ENCODE data around the gene SESN1.
A peak's percentile ranks its signal among the peaks of the same experiment; 100 is the strongest.
"Not testable (repeated sequence)": the region's sequence is repeated elsewhere in the genome, so short reads cannot be mapped to it uniquely, and the experiment has no call there.

The SESN1 gene

DNA sequence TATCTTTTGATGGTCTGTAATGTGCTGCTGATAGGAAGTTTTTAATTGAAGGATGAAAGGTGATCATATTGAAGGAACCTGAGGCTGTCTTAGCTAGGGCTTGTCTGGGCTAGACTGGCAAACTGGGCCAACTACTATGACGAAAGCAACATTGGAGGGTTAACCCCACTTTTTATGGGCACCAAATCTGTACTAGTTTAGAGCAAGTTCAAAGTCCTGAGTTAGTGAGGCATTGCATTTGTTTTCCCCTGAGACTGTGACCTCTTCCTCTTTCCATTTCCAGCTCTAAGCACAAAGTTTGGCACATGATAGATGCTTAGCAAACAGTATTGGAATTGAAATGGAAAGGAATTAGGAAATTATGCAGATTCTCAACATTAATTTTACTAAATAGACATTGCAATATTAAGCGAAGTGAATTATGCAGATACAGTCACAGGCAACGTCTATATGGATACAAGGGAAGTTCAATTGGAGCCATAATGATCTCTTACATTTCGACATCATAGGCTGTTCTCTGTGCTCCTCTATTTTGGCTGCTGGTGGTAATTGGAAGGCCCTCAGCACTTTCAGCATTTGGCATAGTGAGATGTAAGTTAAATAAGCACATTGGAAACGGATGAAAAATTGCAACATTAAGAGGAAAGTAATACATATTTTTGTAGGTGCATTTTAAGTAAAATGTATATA is 22.8 kb upstream of the SESN1 start:
- Histone ChIP-seq H3K36me3 (ENCODE audit: insufficient read depth, low read length) (no peaks in the 10 kb centered on the region), H3F3A (ENCODE audit: low read depth) (no peaks in the 10 kb centered on the region), H3K9ac (ENCODE audit: low read depth, low read length, poor library complexity, severe bottlenecking) (peak overlapping the region; percentile 17), H3K4me1 (ENCODE audit: insufficient read depth, low read length, poor library complexity, severe bottlenecking) (peaks cover 44% of the 10 kb centered on the region), H3K4me3 (ENCODE audit: low read length, poor library complexity, severe bottlenecking) (no peak overlapping the region), H4K20me1 (ENCODE audit: insufficient read depth, low read length, poor library complexity, severe bottlenecking) (no peaks in the 10 kb centered on the region), H2AFZ (ENCODE audit: low read length) (no peak overlapping the region), H3K9me3 (ENCODE audit: insufficient read depth, low read depth, low read length) (no peaks in the 10 kb centered on the region), H3K79me2 (ENCODE audit: insufficient read depth, low read length) (peaks cover 80% of the 10 kb centered on the region), H3K4me2 (ENCODE audit: low read depth, low read length, poor library complexity, severe bottlenecking) (peak overlapping the region; percentile 37), H3K27me3 (ENCODE audit: insufficient read depth, low read length, poor library complexity, severe bottlenecking) (no peaks in the 10 kb centered on the region), H3K9me2 (replicated peaks; ENCODE audit: low read depth, low read length) (no peaks in the 10 kb centered on the region)
- TF ChIP-seq, protein P1, sequence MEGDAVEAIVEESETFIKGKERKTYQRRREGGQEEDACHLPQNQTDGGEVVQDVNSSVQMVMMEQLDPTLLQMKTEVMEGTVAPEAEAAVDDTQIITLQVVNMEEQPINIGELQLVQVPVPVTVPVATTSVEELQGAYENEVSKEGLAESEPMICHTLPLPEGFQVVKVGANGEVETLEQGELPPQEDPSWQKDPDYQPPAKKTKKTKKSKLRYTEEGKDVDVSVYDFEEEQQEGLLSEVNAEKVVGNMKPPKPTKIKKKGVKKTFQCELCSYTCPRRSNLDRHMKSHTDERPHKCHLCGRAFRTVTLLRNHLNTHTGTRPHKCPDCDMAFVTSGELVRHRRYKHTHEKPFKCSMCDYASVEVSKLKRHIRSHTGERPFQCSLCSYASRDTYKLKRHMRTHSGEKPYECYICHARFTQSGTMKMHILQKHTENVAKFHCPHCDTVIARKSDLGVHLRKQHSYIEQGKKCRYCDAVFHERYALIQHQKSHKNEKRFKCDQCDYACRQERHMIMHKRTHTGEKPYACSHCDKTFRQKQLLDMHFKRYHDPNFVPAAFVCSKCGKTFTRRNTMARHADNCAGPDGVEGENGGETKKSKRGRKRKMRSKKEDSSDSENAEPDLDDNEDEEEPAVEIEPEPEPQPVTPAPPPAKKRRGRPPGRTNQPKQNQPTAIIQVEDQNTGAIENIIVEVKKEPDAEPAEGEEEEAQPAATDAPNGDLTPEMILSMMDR (conservative IDR thresholded peaks at IDR 0.05; ENCODE audit: low read length), result no peak
- no peak for TF ChIP-seq EZH2phosphoT487 (IDR thresholded peaks at IDR 0.05; ENCODE audit: borderline replicate concordance)

DNA sequence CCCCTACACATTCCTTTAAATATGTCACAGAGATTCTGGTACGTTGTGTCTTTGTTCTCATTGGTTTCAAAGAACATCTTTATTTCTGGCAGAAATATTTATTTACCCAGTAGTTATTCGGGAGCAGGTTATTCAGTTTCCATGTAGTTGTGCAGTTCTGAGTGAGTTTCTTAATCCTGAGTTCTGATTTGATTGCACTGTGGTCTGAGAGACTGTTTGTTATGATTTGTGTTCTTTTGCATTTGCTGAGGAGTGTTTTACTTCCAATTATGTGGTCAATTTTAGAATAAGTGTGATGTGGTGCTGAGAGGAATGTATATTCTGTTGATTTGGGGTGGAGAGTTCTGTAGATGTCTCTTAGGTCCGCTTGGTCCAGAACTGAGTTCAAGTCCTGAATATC is 18.0 kb upstream of the SESN1 start:
- not testable (repeated sequence) for H3K27me3 ChIP-seq (ENCODE audit: insufficient read depth, low read length, poor library complexity, severe bottlenecking); H3K9me2 ChIP-seq (replicated peaks; ENCODE audit: low read depth, low read length); H3K36me3 ChIP-seq (ENCODE audit: insufficient read depth, low read length); H4K20me1 ChIP-seq (ENCODE audit: insufficient read depth, low read length, poor library complexity, severe bottlenecking); H2AFZ ChIP-seq (ENCODE audit: low read length); H3K4me2 ChIP-seq (ENCODE audit: low read depth, low read length, poor library complexity, severe bottlenecking); H3K9me3 ChIP-seq (ENCODE audit: insufficient read depth, low read depth, low read length); H3K9ac ChIP-seq (ENCODE audit: low read depth, low read length, poor library complexity, severe bottlenecking); H3K4me3 ChIP-seq (ENCODE audit: low read length, poor library complexity, severe bottlenecking); H3F3A ChIP-seq (ENCODE audit: low read depth)
- peaks cover 46% of the 10 kb centered on the region for H3K79me2 ChIP-seq (ENCODE audit: insufficient read depth, low read length)
- peaks cover 11% of the 10 kb centered on the region for H3K4me1 ChIP-seq (ENCODE audit: insufficient read depth, low read length, poor library complexity, severe bottlenecking)

DNA sequence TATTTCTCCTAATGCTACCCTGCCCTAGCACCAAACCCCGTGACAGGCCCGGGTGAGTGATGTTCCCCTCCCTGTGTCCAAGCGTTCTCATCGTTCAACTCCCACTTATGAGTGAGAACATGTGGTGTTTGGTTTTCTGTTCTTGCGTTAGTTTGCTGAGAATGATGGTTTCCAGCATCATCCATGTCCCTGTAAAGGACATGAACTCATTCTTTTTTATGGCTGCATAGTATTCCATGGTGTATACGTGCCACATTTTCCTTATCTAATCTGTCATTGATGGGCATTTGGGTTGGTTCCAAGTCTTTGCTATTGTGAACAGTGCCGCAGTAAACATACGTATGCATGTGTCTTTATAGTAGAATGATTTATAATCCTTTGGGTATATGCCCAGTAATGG is 15.0 kb upstream of the SESN1 start:
- H3K4me1 ChIP-seq (ENCODE audit: insufficient read depth, low read length, poor library complexity, severe bottlenecking); H3K9me3 ChIP-seq (ENCODE audit: insufficient read depth, low read depth, low read length); H3K9me2 ChIP-seq (replicated peaks; ENCODE audit: low read depth, low read length); H3K4me3 ChIP-seq (ENCODE audit: low read length, poor library complexity, severe bottlenecking); H3K36me3 ChIP-seq (ENCODE audit: insufficient read depth, low read length); H3K27me3 ChIP-seq (ENCODE audit: insufficient read depth, low read length, poor library complexity, severe bottlenecking); H3F3A ChIP-seq (ENCODE audit: low read depth); H3K4me2 ChIP-seq (ENCODE audit: low read depth, low read length, poor library complexity, severe bottlenecking); H2AFZ ChIP-seq (ENCODE audit: low read length); H4K20me1 ChIP-seq (ENCODE audit: insufficient read depth, low read length, poor library complexity, severe bottlenecking); H3K9ac ChIP-seq (ENCODE audit: low read depth, low read length, poor library complexity, severe bottlenecking): not testable (repeated sequence)
- peaks cover 41% of the 10 kb centered on the region for H3K79me2 ChIP-seq (ENCODE audit: insufficient read depth, low read length)

DNA sequence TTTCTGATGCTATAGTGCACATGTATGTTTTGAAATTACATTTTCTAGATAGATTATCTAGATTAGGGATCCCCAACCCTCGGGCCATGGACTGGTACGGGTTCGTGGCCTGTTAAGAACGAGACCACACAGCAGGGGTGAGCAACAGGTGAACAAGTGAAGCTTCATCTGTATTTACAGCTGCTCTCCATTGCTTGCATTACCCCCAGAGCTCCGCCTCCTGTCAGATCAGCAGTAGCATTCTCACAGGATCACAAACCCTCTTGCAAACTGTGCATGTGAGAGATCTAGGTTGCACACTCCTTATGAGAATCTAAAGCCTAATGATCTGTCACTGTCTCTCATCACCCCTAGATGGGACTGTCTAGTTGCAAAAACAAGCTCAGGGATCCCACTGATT is 11.0 kb upstream of the SESN1 start:
- TF ChIP-seq, protein P1 (conservative IDR thresholded peaks at IDR 0.05; ENCODE audit: low read length), result no peak; the same call in 1 of the 2 replicates
- TF ChIP-seq EZH2phosphoT487 (IDR thresholded peaks at IDR 0.05; ENCODE audit: borderline replicate concordance), result no peak
- H3K4me3 ChIP-seq (ENCODE audit: low read length, poor library complexity, severe bottlenecking), result no peak overlapping the region
- H3K9me3 ChIP-seq (ENCODE audit: insufficient read depth, low read depth, low read length), result no peaks in the 10 kb centered on the region
- H3K9me2 ChIP-seq (replicated peaks; ENCODE audit: low read depth, low read length), result no peaks in the 10 kb centered on the region
- peak overlapping the region; percentile 1 for H3K4me2 ChIP-seq (ENCODE audit: low read depth, low read length, poor library complexity, severe bottlenecking)
- H2AFZ ChIP-seq (ENCODE audit: low read length), result no peak overlapping the region
- H3K4me1 ChIP-seq (ENCODE audit: insufficient read depth, low read length, poor library complexity, severe bottlenecking), result peaks cover 17% of the 10 kb centered on the region
- no peaks in the 10 kb centered on the region for H3K27me3 ChIP-seq (ENCODE audit: insufficient read depth, low read length, poor library complexity, severe bottlenecking)
- H3F3A ChIP-seq (ENCODE audit: low read depth), result no peaks in the 10 kb centered on the region
- no peaks in the 10 kb centered on the region for H3K36me3 ChIP-seq (ENCODE audit: insufficient read depth, low read length)
- H3K9ac ChIP-seq (ENCODE audit: low read depth, low read length, poor library complexity, severe bottlenecking), result no peak overlapping the region
- H4K20me1 ChIP-seq (ENCODE audit: insufficient read depth, low read length, poor library complexity, severe bottlenecking), result no peaks in the 10 kb centered on the region
- H3K79me2 ChIP-seq (ENCODE audit: insufficient read depth, low read length), result peaks cover 40% of the 10 kb centered on the region
